Measurements from ENCODE around the gene COL5A2.

COL5A2 gene

GRCh38 chr2:189022492-189022891 lies 157.1 kb downstream of the COL5A2 start:
- peak; percentile 91 for DNase-seq (ENCODE audit: low read depth)
- TF ChIP-seq CTCF (conservative IDR thresholded peaks at IDR 0.05; ENCODE audit: low read length): no peak
- H3K4me3 ChIP-seq (ENCODE audit: low read length): no peak overlapping the region

- peak; percentile 96 for DNase-seq (ENCODE audit: low read depth)
- TF ChIP-seq CTCF (conservative IDR thresholded peaks at IDR 0.05; ENCODE audit: low read length): no peak
- no peak overlapping the region for H3K4me3 ChIP-seq (ENCODE audit: low read length)
These were observed 157.5 kb downstream of the COL5A2 start for GRCh38 chr2:189022053-189022481.

- no peak for TF ChIP-seq CTCF (conservative IDR thresholded peaks at IDR 0.05; ENCODE audit: low read length)
- no peak for DNase-seq (ENCODE audit: low read depth)
- no peak overlapping the region for H3K4me3 ChIP-seq (ENCODE audit: low read length)
These were observed 159.4 kb downstream of the COL5A2 start for GRCh38 chr2:189020179-189020578.

- peak; percentile 50 for DNase-seq (ENCODE audit: low read depth)
- no peak overlapping the region for H3K4me3 ChIP-seq (ENCODE audit: low read length)
- TF ChIP-seq CTCF (conservative IDR thresholded peaks at IDR 0.05; ENCODE audit: low read length): no peak
These were observed 160.9 kb downstream of the COL5A2 start for GRCh38 chr2:189018631-189019030.

- DNase-seq (ENCODE audit: low read depth): no peak
- H3K4me3 ChIP-seq (ENCODE audit: low read length): no peak overlapping the region
- no peak for TF ChIP-seq CTCF (conservative IDR thresholded peaks at IDR 0.05; ENCODE audit: low read length)
These were observed 163.2 kb downstream of the COL5A2 start for GRCh38 chr2:189016311-189016861.

GRCh38 chr2:189015359-189015758 lies 164.2 kb downstream of the COL5A2 start:
- TF ChIP-seq CTCF (conservative IDR thresholded peaks at IDR 0.05; ENCODE audit: low read length): no peak
- no peak overlapping the region for H3K4me3 ChIP-seq (ENCODE audit: low read length)
- DNase-seq (ENCODE audit: low read depth): peak; percentile 52

GRCh38 chr2:189014449-189015138 lies 165.0 kb downstream of the COL5A2 start:
- DNase-seq (ENCODE audit: low read depth): peak; percentile 53
- no peak overlapping the region for H3K4me3 ChIP-seq (ENCODE audit: low read length)
- no peak for TF ChIP-seq CTCF (conservative IDR thresholded peaks at IDR 0.05; ENCODE audit: low read length)

All from AG10803 (cell line).